DOHH2 (cell line): ENCODE measurements around the gene DCUN1D3.

Experiments
- H3F3A ChIP-seq: fragments of 200-600 bp; sonication (generic), shearing (Covaris generic); 2 replicates; pipeline ENCODE4 v1.6.0; 2016; ENCODE audit warnings: antibody characterized with exemption, mild to moderate bottlenecking; ENCODE audit not compliant: control insufficient read depth, insufficient read depth
- H3K27ac ChIP-seq: fragments of 200-600 bp; sonication (generic); 2 replicates; pipeline ENCODE4 v1.5.1; 2014; ENCODE audit warnings: low read depth, mild to moderate bottlenecking, low read length, moderate library complexity
- H3K27me3 ChIP-seq: fragments of 200-600 bp; sonication (generic); 2 replicates; pipeline ENCODE4 v1.6.1; 2014; ENCODE audit warnings: mild to moderate bottlenecking, low read length, mixed read lengths; ENCODE audit not compliant: control insufficient read depth
- H3K36me3 ChIP-seq: fragments of 200-600 bp; sonication (generic); 2 replicates; pipeline ENCODE4 v1.6.1; 2014; ENCODE audit warnings: mild to moderate bottlenecking, low read length, moderate library complexity, mixed read lengths; ENCODE audit not compliant: control insufficient read depth
- H3K4me1 ChIP-seq: fragments of 200-600 bp; sonication (generic); 2 replicates; pipeline ENCODE4 v1.6.1; 2014; ENCODE audit warnings: mild to moderate bottlenecking, low read length, mixed read lengths; ENCODE audit not compliant: control insufficient read depth
- H3K4me2 ChIP-seq: fragments of 200-600 bp; sonication (generic); 2 replicates; pipeline ENCODE4 v1.6.0; 2014; ENCODE audit warnings: mild to moderate bottlenecking, low read length, moderate library complexity
- H3K4me3 ChIP-seq: fragments of 200-600 bp; sonication (generic); 2 replicates; pipeline ENCODE4 v1.5.1; 2014; ENCODE audit warnings: mild to moderate bottlenecking, low read length, mixed read lengths
- H3K79me2 ChIP-seq: fragments of 200-600 bp; sonication (generic); 2 replicates; pipeline ENCODE4 v1.6.1; 2014; ENCODE audit warnings: mild to moderate bottlenecking, low read length, mixed read lengths; ENCODE audit not compliant: control insufficient read depth
- H3K9me2 ChIP-seq: fragments of 200-600 bp; sonication (generic); replicated peaks from 2 replicates; pipeline ENCODE4 v1.6.1; 2014; ENCODE audit warnings: mild to moderate bottlenecking, low read length, mixed read lengths; ENCODE audit not compliant: control insufficient read depth
- H3K9me3 ChIP-seq: fragments of 200-600 bp; sonication (generic); 2 replicates; pipeline ENCODE4 v1.6.1; 2014; ENCODE audit warnings: antibody characterized with exemption, low read length, mixed read lengths; ENCODE audit not compliant: control insufficient read depth, insufficient read depth
- H4K20me1 ChIP-seq: fragments of 200-600 bp; sonication (generic); 2 replicates; pipeline ENCODE4 v1.6.0; 2014; ENCODE audit warnings: low read depth, mild to moderate bottlenecking, antibody characterized with exemption, low read length, moderate library complexity; ENCODE audit not compliant: control insufficient read depth, insufficient read depth
- EZH2phosphoT487 ChIP-seq: fragments of 200-600 bp; sonication (generic); IDR thresholded peaks from 2 replicates; pipeline ENCODE4 v1.6.1; 2017; ENCODE audit warnings: borderline replicate concordance, mild to moderate bottlenecking, antibody characterized with exemption, low read length, moderate library complexity, mixed read lengths
- TF ChIP-seq, protein P1 (sequence below): fragments of 200-600 bp; sonication (generic); IDR thresholded peaks from one replicate; pipeline ENCODE4 v1.5.1; 2014; ENCODE audit warnings: antibody characterized with exemption, mild to moderate bottlenecking, low read depth, low read length; ENCODE audit not compliant: poor library complexity, severe bottlenecking

The DCUN1D3 gene

GRCh38 chr16:20884240-20884556 lies 16.0 kb downstream of the DCUN1D3 start:
- H3K4me1 ChIP-seq, result peaks cover 12% of the 10 kb centered on the region
- H3K9me2 ChIP-seq, result no peaks in the 10 kb centered on the region
- no peaks in the 10 kb centered on the region for H3K9me3 ChIP-seq
- H4K20me1 ChIP-seq, result no peaks in the 10 kb centered on the region
- no peaks in the 10 kb centered on the region for H3F3A ChIP-seq
- no peak overlapping the region for H3K4me3 ChIP-seq
- H3K4me2 ChIP-seq, result no peak overlapping the region
- no peaks in the 10 kb centered on the region for H3K36me3 ChIP-seq
- TF ChIP-seq, protein P1, sequence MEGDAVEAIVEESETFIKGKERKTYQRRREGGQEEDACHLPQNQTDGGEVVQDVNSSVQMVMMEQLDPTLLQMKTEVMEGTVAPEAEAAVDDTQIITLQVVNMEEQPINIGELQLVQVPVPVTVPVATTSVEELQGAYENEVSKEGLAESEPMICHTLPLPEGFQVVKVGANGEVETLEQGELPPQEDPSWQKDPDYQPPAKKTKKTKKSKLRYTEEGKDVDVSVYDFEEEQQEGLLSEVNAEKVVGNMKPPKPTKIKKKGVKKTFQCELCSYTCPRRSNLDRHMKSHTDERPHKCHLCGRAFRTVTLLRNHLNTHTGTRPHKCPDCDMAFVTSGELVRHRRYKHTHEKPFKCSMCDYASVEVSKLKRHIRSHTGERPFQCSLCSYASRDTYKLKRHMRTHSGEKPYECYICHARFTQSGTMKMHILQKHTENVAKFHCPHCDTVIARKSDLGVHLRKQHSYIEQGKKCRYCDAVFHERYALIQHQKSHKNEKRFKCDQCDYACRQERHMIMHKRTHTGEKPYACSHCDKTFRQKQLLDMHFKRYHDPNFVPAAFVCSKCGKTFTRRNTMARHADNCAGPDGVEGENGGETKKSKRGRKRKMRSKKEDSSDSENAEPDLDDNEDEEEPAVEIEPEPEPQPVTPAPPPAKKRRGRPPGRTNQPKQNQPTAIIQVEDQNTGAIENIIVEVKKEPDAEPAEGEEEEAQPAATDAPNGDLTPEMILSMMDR, result no peak
- no peak for TF ChIP-seq EZH2phosphoT487
- H3K27me3 ChIP-seq, result no peaks in the 10 kb centered on the region
- H3K79me2 ChIP-seq, result no peaks in the 10 kb centered on the region
- no peak overlapping the region for H3K27ac ChIP-seq

DNA sequence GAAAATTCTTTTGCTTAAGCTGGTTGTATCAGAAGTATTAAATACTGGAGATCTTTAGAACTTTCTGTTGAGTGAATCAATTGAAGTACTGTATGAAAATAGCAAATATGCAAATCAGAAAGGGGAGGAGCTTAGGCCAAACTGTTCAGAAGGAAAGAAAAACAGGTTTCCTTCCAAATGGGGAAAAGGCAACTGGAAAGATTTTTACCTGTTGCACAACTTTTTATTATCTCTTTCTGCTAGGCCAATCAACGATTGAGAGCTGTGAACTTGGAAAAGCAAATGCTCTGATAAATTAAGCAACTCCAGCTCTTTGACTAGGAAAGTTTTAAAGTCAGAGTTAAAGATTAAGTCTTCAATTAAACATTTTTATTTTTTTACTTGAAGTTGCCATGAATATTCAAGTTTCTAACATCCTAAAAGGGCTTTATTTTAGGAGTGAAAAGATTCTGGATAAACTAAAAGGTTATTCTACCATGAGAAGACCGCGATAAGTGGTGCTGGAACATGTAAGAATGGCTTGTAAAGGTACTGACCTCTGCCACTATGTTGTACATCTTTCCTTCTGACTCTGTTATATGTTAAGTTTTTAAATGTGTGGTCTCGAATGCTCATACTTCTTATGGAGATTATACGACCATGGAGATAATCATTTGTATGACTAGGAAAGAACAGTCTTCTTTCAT lies 16.5 kb downstream of the DCUN1D3 start:
- H3K27me3 ChIP-seq, result no peaks in the 10 kb centered on the region
- 0 out of 2 replicates have a peak overlapping the region, but pooled peaks have one; percentile 1 for H3K4me2 ChIP-seq

DNA sequence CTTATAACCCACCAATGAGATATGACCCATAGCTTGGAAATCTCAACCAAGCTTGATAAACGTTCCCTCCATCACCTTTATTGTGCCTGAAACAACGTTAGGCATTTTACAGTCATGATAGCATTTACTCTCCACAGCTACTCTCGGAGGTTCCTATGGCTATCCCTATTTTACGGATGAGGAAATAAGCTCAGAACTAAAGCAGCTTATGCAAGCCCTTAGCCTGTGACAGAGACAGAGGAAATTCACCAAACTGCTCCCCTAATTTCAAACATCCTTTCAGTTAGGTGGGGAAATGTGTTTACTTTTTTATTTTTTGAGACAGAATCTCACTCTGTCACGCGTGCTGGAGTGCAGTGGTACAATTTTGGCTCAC lies 18.7 kb downstream of the DCUN1D3 start:
- Histone ChIP-seq H3K4me2 (no peak overlapping the region), H3K27me3 (no peaks in the 10 kb centered on the region), H3F3A (no peaks in the 10 kb centered on the region), H3K4me3 (no peak overlapping the region), H3K4me1 (peaks cover 12% of the 10 kb centered on the region), H3K36me3 (no peaks in the 10 kb centered on the region), H3K27ac (no peak overlapping the region), H3K9me2 (no peaks in the 10 kb centered on the region), H4K20me1 (no peaks in the 10 kb centered on the region), H3K79me2 (peaks cover 8% of the 10 kb centered on the region; the same call in 1 of the 2 replicates), H3K9me3 (no peaks in the 10 kb centered on the region)
- TF ChIP-seq, protein P1, result no peak
- TF ChIP-seq EZH2phosphoT487, result no peak

More for the DNA sequence above, 16.5 kb downstream of the DCUN1D3 start:
- H3K4me3 ChIP-seq, result no peak overlapping the region
- no peaks in the 10 kb centered on the region for H3K9me2 ChIP-seq
- TF ChIP-seq, protein P1, result no peak
- TF ChIP-seq EZH2phosphoT487, result no peak
- H3K36me3 ChIP-seq, result no peaks in the 10 kb centered on the region
- H3F3A ChIP-seq, result no peaks in the 10 kb centered on the region
- no peaks in the 10 kb centered on the region for H3K9me3 ChIP-seq
- peaks cover under 1% of the 10 kb centered on the region; the same call in 1 of the 2 replicates for H3K79me2 ChIP-seq
- no peak overlapping the region for H3K27ac ChIP-seq
- no peaks in the 10 kb centered on the region for H4K20me1 ChIP-seq
- peaks cover 12% of the 10 kb centered on the region for H3K4me1 ChIP-seq
